HG02588 (cell line): Measurements from ENCODE around the gene IGDCC3.
"Not testable (repeated sequence)": the region's sequence is repeated elsewhere in the genome, so short reads cannot be mapped to it uniquely, and the experiment has no call there.

Experiments
- ATAC-seq: cut with Tn5 transposase; IDR thresholded peaks from one replicate; pipeline ENCODE4 v1.9.1; 2021; ENCODE audit warnings: mild to moderate bottlenecking, moderate library complexity; ENCODE audit not compliant: unreplicated experiment

The IGDCC3 gene

GRCh38 chr15:65371976-65372786 lies 5.6 kb downstream of the IGDCC3 start:
- no peak for ATAC-seq

DNA sequence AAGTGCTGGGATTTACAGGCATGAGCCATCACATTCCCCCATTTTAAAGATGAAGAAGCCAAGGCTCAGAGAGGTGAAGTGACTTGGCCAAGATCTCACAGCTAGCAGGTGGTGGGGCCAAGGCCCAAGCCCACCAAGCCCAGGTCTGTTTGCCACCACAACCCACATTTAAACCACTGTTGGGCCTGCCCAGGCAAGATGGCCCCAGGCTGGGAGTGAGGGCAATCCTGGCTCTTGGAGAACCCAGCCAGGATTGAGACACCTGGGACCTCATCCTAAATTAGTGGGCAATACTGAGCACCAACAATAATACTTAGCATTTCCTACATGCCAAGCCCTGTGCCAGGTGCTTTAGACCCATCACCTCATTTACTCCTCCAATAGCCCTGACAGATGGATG lies 6.9 kb downstream of the IGDCC3 start:
- ATAC-seq, result no peak

- no peak for ATAC-seq
These were observed 8.2 kb downstream of the IGDCC3 start for GRCh38 chr15:65369651-65370050.

GRCh38 chr15:65369212-65369547 lies 8.6 kb downstream of the IGDCC3 start:
- ATAC-seq, result no peak

- ATAC-seq, result no peak
These were observed 9.2 kb downstream of the IGDCC3 start for GRCh38 chr15:65368302-65369211.

- ATAC-seq, result no peak
These were observed 11.5 kb downstream of the IGDCC3 start for GRCh38 chr15:65366122-65366892.

GRCh38 chr15:65365229-65365628 lies 12.6 kb downstream of the IGDCC3 start:
- ATAC-seq, result no peak

DNA sequence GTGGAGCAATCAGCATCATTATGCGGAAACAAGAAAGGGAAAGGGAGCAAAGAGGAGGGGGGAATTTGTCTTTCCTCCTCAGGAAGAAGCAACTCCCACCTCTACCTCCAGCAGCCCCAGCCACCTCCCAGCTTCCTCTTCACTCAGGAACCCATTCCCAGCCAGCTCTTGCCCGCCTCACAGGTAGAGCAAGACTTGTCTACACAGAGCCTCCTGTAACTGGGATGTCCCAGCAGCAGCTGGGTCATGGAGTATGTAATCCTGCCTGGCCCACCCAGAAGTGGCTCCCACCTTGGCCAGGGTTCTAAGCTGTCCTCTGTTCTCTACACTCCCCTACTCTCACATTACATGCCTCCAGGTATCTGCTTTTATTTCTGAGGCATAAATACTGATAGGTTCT lies 14.0 kb downstream of the IGDCC3 start:
- no peak for ATAC-seq

DNA sequence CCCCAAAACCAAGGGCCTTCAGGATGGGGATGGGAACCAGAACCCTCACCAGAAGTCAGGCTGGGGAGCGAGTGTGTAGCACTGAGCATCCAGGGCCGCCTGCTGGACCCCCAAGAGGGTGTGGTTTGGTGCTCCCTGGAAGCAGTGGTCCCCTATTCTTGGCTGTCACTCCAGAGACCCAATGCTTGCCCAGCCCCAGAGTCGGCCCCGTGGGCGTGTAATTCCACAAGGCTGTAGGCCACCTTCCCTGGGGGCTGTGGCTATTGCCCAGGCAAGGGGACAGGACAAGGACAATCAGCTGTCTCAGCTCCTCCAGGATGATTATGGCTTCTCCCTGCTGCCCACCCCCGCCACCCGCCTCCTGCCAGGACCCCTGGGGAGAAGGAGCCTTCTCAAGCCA lies 14.5 kb downstream of the IGDCC3 start:
- ATAC-seq, result no peak

GRCh38 chr15:65362491-65362890 lies 15.3 kb downstream of the IGDCC3 start:
- ATAC-seq, result no peak

GRCh38 chr15:65361708-65362459 lies 15.9 kb downstream of the IGDCC3 start:
- no peak for ATAC-seq

GRCh38 chr15:65360506-65360905 lies 17.3 kb downstream of the IGDCC3 start:
- ATAC-seq, result no peak

DNA sequence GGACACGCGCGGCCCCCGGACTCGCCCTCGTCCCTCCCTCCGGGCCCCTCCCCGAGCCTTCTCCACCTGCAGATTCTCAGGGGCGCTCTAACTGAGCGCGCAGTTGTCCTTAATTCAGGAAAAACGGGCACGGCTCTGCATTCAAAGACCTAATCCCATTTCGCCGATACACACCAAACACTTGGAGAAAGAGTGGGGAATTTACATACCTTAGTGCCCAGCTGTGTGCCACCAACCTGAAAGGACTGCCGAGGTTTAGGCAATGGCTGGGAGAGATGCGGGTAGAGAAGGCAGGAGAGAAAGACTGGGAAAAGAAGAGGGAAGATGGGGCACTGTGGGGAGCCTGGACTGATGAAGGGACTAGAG lies 21.8 kb downstream of the IGDCC3 start:
- ATAC-seq, result no peak

DNA sequence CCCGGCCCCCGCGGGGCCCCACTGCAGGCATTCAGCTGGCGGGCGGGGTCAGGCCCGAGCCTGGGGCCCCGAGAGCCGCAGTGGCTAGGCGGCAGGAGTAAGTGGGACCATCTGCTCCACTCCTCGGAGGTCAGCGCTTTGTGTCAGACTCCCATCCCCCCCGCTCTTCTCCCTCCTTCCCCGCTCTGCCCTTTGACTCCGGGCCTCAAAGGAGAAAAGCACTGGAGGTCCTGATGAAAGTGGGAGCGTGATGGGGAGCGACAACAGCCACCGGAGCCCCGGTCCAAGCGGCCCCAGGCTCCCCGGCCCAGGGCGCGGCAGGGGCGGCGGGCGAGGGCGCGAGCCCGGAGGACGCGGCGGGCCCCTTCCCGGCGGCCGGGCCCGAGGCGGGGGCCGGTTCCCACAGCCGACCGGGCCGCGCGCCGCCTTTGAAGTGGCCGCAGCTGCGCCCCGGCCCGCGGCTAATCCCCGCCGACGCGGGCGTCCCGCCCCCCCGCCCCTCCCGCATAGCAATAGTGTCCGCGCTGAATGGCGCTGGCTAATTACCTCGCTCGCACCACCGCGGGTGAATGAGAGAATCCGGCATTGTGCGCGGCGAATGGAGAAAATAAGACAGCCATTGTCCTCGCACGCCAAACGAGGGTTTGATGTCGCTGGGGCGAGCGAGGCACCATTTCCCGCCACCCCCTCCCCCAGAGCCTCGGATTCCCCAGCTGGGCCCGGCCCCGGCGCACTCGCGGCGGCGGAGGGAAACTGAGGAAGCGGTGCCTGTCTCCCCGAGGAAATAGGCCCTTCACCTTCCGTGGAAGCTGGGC lies 22.4 kb downstream of the IGDCC3 start:
- no peak for ATAC-seq

DNA sequence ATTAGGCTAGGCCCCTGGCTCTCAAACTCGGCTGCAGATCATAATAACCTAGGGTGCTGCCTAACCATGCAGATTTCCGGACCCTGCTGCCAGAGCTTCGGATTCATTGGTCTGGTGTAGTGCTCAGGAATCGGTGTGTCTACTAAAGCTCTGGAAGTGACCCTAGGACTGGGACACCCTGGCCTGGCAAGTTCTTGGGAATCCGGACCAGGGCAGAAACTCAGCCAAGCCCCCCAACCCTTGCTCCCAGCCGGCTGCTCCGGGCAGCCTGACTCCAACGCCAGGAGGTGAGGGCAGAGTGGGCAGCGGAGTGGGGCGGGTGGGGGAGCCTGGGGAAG lies 23.0 kb downstream of the IGDCC3 start:
- ATAC-seq, result no peak

- ATAC-seq, result not testable (repeated sequence)
These were observed 25.8 kb downstream of the IGDCC3 start for GRCh38 chr15:65351972-65352371.

DNA sequence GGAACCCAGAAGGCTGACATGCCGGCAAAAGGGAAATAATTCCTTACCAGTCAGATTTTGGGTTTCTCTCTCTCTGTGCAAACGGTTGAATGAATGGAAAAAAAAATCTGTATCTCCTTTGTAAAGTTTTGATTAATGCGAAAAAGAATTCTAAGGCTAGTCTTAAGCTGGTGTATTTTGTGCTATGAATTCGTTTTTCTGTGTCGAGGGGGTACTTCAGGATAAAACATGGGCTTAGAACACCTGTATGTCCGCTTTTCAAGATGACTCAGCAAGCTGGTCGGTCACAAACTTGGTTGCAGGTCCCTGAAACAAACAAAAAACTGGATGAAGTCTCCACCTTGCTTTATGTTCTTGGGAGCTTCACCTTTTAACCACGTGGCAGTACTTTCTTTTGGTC lies 28.5 kb downstream of the IGDCC3 start:
- ATAC-seq, result no peak

DNA sequence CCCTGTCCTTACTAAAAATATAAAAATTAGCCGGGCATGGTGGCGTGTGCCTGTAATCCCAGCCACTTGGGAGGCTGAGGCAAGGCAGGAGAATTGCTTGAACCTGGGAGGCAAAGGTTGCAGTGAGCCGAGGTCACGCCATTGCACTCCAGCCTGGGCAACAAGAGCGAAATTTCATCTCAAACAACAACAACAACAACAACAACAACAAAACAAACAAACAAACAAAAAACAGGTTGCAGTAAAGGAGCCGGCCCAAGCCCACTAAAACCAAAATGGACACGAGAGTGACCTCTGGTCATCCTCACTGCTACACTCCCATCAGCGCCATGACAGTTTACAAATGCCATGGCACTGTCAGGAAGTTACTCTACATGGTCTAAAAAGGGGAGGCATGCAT lies 30.0 kb downstream of the IGDCC3 start:
- not testable (repeated sequence) for ATAC-seq

- ATAC-seq, result no peak
These were observed 30.8 kb downstream of the IGDCC3 start for GRCh38 chr15:65346856-65347598.
